ENCODE data around the gene CRACR2B.

DNA sequence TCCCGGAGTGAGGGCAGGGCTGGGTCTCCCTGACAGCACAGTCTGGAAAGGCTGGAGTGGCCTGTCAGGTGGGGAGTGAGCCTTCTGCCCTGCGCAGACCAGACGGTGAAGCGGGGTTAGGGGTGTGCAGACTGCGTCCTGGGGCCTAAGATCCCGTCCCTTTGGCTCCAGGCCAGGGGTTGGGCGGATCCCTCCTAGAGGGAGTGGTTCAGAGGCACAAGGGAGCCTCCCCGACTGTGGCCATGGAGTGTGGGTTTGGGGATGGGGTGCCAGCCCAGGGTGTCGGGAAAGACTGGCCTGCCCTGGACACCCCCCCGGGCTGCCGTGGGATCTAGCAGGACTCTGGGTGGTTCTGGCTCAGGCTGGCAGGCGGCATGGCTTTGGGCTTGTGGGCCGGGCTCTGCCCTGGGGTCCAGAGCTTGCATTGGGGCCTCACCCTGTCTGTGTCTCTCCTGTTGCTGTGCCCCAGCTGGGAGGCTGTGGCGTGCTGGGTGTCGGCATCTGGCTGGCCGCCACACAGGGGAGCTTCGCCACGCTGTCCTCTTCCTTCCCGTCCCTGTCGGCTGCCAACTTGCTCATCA is 34.5 kb downstream of the CRACR2B start:
- TF ChIP-seq, protein P1, sequence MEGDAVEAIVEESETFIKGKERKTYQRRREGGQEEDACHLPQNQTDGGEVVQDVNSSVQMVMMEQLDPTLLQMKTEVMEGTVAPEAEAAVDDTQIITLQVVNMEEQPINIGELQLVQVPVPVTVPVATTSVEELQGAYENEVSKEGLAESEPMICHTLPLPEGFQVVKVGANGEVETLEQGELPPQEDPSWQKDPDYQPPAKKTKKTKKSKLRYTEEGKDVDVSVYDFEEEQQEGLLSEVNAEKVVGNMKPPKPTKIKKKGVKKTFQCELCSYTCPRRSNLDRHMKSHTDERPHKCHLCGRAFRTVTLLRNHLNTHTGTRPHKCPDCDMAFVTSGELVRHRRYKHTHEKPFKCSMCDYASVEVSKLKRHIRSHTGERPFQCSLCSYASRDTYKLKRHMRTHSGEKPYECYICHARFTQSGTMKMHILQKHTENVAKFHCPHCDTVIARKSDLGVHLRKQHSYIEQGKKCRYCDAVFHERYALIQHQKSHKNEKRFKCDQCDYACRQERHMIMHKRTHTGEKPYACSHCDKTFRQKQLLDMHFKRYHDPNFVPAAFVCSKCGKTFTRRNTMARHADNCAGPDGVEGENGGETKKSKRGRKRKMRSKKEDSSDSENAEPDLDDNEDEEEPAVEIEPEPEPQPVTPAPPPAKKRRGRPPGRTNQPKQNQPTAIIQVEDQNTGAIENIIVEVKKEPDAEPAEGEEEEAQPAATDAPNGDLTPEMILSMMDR (conservative IDR thresholded peaks at IDR 0.05 in 1 of 2, IDR thresholded peaks at IDR 0.05 in 1 of 2; ENCODE audit: extremely low read depth in 1 of 2, insufficient read depth in 1 of 2, low read depth in 1 of 2, low read length in 2 of 2): no peak
- no peak for TF ChIP-seq EZH2 (IDR thresholded peaks at IDR 0.05; ENCODE audit: borderline replicate concordance, low read length)

All from mammary epithelial cell (primary cell).